Adrenal gland (tissue), 5 donors: ENCODE measurements around the gene PHOSPHO2.

Source experiments
- CTCF ChIP-seq, 6 experiments: fragments of 450-650 bp in 4 of 6; fragments of 200-600 bp in 2 of 6; sonication (generic) in 1 of 6; IDR thresholded peaks; 1 replicate in 5 of 6; 2 replicates in 1 of 6; pipeline versions ENCODE4 v1.5.1 to v1.8.0; 2016 to 2021; ENCODE audit warnings: antibody characterized with exemption in 6 of 6, mild to moderate bottlenecking in 2 of 6, moderate library complexity in 1 of 6
- POLR2A ChIP-seq, 2 donors: fragments of 450-650 bp; IDR thresholded peaks; one replicate each; pipeline ENCODE4 v1.6.1; 2017; ENCODE audit warnings: antibody characterized with exemption in 2 of 2, mild to moderate bottlenecking in 2 of 2, moderate library complexity in 1 of 2
- donor health status: DM: no; HTN: no; CAD: no.

GRCh38 chr2:169656164-169656563, 38.1 kb upstream of the PHOSPHO2 start:
- TF ChIP-seq CTCF (IDR thresholded peaks at IDR 0.05) (no peak), POLR2A (IDR thresholded peaks at IDR 0.05) (no peak)
